Neuronal stem cell (in vitro differentiated cells): ENCODE data around the gene CPNE5.

ENCODE experiments used
- DNase-seq: peaks from one replicate; pipeline ENCODE4 v3.0.0-alpha.2; 2013; ENCODE audit warnings: low spot score
- H2AFZ ChIP-seq: one replicate; pipeline ENCODE4 v1.6.1; 2013; ENCODE audit warnings: mild to moderate bottlenecking, low read length, inconsistent platforms
- H2AK5ac ChIP-seq: 2 replicates; pipeline ENCODE4 v1.6.1; 2013; ENCODE audit warnings: low read depth, mild to moderate bottlenecking, inconsistent platforms, low read length, moderate library complexity, mixed read lengths
- H2BK120ac ChIP-seq: 2 replicates; pipeline ENCODE4 v1.6.1; 2013; ENCODE audit warnings: low read depth, mild to moderate bottlenecking, inconsistent platforms, low read length, moderate library complexity, mixed read lengths
- H2BK12ac ChIP-seq: one replicate; pipeline ENCODE4 v1.6.1; 2013; ENCODE audit warnings: low read length, inconsistent platforms
- H2BK15ac ChIP-seq: 2 replicates; pipeline ENCODE4 v1.6.1; 2013; ENCODE audit warnings: mild to moderate bottlenecking, low read length, inconsistent platforms, mixed read lengths
- H2BK5ac ChIP-seq: one replicate; pipeline ENCODE4 v1.6.1; 2013; ENCODE audit warnings: inconsistent platforms, mild to moderate bottlenecking, low read length, moderate library complexity
- H3K14ac ChIP-seq: one replicate; pipeline ENCODE4 v1.6.1; 2013; ENCODE audit warnings: low read length, inconsistent platforms
- H3K18ac ChIP-seq: 2 replicates; pipeline ENCODE4 v1.6.1; 2013; ENCODE audit warnings: low read length, inconsistent platforms
- H3K23ac ChIP-seq: 2 replicates; pipeline ENCODE4 v1.6.1; 2013; ENCODE audit warnings: low read depth, mild to moderate bottlenecking, mixed read lengths, low read length, inconsistent platforms; ENCODE audit not compliant: poor library complexity
- H3K27ac ChIP-seq: replicated peaks from 3 replicates; pipeline ENCODE4 v1.5.1; 2013; ENCODE audit warnings: low read length, inconsistent platforms
- H3K27me3 ChIP-seq, 3 experiments: 2 replicates each; pipeline ENCODE4 v1.6.1; 2013; ENCODE audit warnings: low read length in 3 of 3, mild to moderate bottlenecking in 2 of 3, inconsistent platforms in 1 of 3, low read depth in 1 of 3, mixed read lengths in 1 of 3, moderate library complexity in 1 of 3; ENCODE audit not compliant: control insufficient read depth in 3 of 3, insufficient read depth in 3 of 3
- H3K36me3 ChIP-seq, 2 donors: replicated peaks in 1 of 2; 2 replicates each; pipeline ENCODE4 v1.6.1; 2013; ENCODE audit warnings: low read length in 2 of 2; ENCODE audit not compliant: control insufficient read depth in 2 of 2, insufficient read depth in 2 of 2
- H3K4ac ChIP-seq: 2 replicates; pipeline ENCODE4 v1.6.1; 2013; ENCODE audit warnings: inconsistent platforms, mild to moderate bottlenecking, low read length, moderate library complexity
- H3K4me1 ChIP-seq, 2 donors: 1 replicate in 1 of 2; 2 replicates in 1 of 2; pipeline ENCODE4 v1.6.1; 2013; ENCODE audit warnings: low read length in 2 of 2, low read depth in 1 of 2; ENCODE audit not compliant: control insufficient read depth in 2 of 2, insufficient read depth in 1 of 2
- H3K4me2 ChIP-seq: one replicate; pipeline ENCODE4 v1.6.1; 2013; ENCODE audit warnings: mild to moderate bottlenecking, low read length, inconsistent platforms; ENCODE audit not compliant: insufficient read depth, poor library complexity, severe bottlenecking
- H3K4me3 ChIP-seq, 2 donors: 2 replicates each; pipeline ENCODE4 v1.5.1; 2013; ENCODE audit warnings: low read length in 2 of 2, mild to moderate bottlenecking in 2 of 2, inconsistent platforms in 1 of 2, moderate library complexity in 1 of 2
- H3K79me1 ChIP-seq: one replicate; pipeline ENCODE4 v1.6.1; 2013; ENCODE audit warnings: low read depth, mild to moderate bottlenecking, inconsistent platforms, low read length, moderate library complexity
- H3K9ac ChIP-seq: one replicate; pipeline ENCODE4 v1.6.1; 2013; ENCODE audit warnings: mild to moderate bottlenecking, low read depth, low read length, inconsistent platforms; ENCODE audit not compliant: poor library complexity
- H3K9me3 ChIP-seq, 2 donors: replicated peaks in 1 of 2; 2 replicates each; pipeline versions ENCODE3 to v1.6.1; 2013; ENCODE audit warnings: low read length in 2 of 2, mild to moderate bottlenecking in 2 of 2, inconsistent platforms in 1 of 2, low read depth in 1 of 2, mixed read lengths in 1 of 2, moderate library complexity in 1 of 2; ENCODE audit not compliant: control insufficient read depth in 2 of 2, insufficient read depth in 1 of 2
- H4K8ac ChIP-seq: one replicate; pipeline ENCODE4 v1.6.1; 2013; ENCODE audit warnings: low read depth, mild to moderate bottlenecking, inconsistent platforms, low read length, moderate library complexity
- H4K91ac ChIP-seq: one replicate; pipeline ENCODE4 v1.6.1; 2013; ENCODE audit warnings: low read length, low read depth, mild to moderate bottlenecking, inconsistent platforms; ENCODE audit not compliant: poor library complexity
- WGBS, 2 donors: extraction: QIAGEN DNeasy Blood & Tissue Kit; methylation state at CpG; one replicate each; pipeline ENCODE4 v1.1.7; 2013; ENCODE audit warnings: missing lambda C conversion rate in 2 of 2, mixed read lengths in 1 of 2; ENCODE audit not compliant: insufficient read length in 2 of 2, insufficient replicate concordance in 1 of 2; ENCODE audit errors: extremely low coverage in 2 of 2; 5-methylcytosine and 5-hydroxymethylcytosine counted together

The CPNE5 gene

DNA sequence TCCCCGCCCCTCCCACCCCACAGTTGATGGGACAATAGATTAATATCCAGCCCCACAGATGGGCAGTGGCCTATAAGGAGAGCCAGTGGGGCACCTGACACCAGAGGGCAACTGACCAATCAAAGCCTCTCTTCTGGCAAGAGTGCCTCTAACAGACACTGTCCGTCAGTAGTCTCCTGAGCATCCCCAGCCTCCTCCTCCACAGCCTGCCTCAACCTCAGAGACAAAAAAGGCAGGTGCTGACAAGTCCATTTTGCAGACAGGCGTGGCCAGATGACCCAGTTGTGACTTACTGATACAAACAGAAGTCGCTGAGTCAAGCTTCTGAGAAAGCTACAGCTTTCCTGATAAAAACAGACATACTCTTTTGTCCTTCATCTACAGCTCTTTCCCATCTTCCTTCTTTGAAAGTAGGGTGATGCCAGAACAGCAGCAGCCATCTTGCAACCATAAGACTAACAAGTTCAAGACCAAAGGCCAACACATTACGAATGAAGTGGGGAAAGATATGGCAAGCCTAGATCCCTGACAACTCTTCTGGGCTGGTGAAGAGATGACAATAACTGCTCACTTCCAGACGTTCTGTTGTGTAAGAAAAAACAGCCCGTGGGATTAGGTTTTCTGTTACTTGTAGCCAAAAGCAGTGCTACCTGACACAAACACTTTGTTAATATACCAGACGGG is 23.1 kb upstream of the CPNE5 start:
- H2BK12ac ChIP-seq, result no peak overlapping the region
- H3K4me1 ChIP-seq, result peaks cover 6 to 11% of the 10 kb centered on the region in 2 donors
- no peak overlapping the region for H3K4me3 ChIP-seq
- H3K9me3 ChIP-seq, result peaks cover 0 to 2% of the 10 kb centered on the region in 2 donors
- no peak overlapping the region for H3K14ac ChIP-seq
- no peak overlapping the region for H2BK120ac ChIP-seq
- no peak overlapping the region for H4K91ac ChIP-seq
- no peak for DNase-seq
- WGBS, 2 donors, result no CpG with 5 or more reads among the region's 8 CpGs
- H3K27ac ChIP-seq, result no peak overlapping the region
- H4K8ac ChIP-seq, result no peak overlapping the region
- H2BK15ac ChIP-seq, result no peak overlapping the region
- H2BK5ac ChIP-seq, result no peak overlapping the region
- H3K18ac ChIP-seq, result no peak overlapping the region
- H3K79me1 ChIP-seq, result peaks cover 3% of the 10 kb centered on the region
- no peak overlapping the region for H3K9ac ChIP-seq
- H3K4me2 ChIP-seq, result no peak overlapping the region
- H2AK5ac ChIP-seq, result no peak overlapping the region
- no peaks in the 10 kb centered on the region for H3K27me3 ChIP-seq
- H3K36me3 ChIP-seq, result peaks cover 16 to 89% of the 10 kb centered on the region in 2 donors
- no peak overlapping the region for H2AFZ ChIP-seq
- H3K23ac ChIP-seq, result no peak overlapping the region
- no peak overlapping the region for H3K4ac ChIP-seq

DNA sequence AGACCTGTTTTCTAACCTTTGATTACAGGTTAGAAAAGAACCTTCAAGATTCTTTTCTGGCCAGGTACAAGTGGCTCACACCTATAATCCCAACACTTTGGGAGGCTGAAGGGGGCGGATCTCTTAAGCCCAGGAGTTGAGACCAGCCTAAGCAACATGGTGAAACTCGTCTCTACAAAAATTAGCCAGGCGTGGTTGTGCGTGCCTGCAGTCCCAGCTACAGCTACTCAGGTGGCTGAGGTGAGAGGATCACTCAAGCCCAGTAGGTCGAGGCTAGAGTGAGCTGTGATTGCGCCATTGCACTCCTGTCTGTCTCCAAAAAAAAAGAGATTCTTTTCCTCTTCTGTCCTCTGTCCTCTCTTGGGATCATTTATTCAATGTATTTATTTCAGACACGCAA is 20.9 kb upstream of the CPNE5 start:
- Histone ChIP-seq H3K27me3 (no peaks in the 10 kb centered on the region), H3K27ac (no peak overlapping the region), H3K36me3 (peaks cover 14 to 89% of the 10 kb centered on the region in 2 donors), H3K14ac (no peak overlapping the region), H2AK5ac (no peak overlapping the region), H3K23ac (no peak overlapping the region), H2BK15ac (no peak overlapping the region), H2BK12ac (no peak overlapping the region), H3K4me1 (peaks cover 6 to 11% of the 10 kb centered on the region in 2 donors), H4K8ac (no peak overlapping the region), H3K9ac (no peak overlapping the region), H2BK5ac (no peak overlapping the region), H3K9me3 (peaks cover 0 to 2% of the 10 kb centered on the region in 2 donors), H3K18ac (no peak overlapping the region), H3K79me1 (peaks cover 3% of the 10 kb centered on the region), H2AFZ (no peak overlapping the region), H4K91ac (no peak overlapping the region), H2BK120ac (no peak overlapping the region), H3K4me2 (no peak overlapping the region), H3K4me3 (no peak overlapping the region), H3K4ac (no peak overlapping the region)
- no peak for DNase-seq
- no CpG with 5 or more reads among the region's 7 CpGs for WGBS, 2 donors

DNA sequence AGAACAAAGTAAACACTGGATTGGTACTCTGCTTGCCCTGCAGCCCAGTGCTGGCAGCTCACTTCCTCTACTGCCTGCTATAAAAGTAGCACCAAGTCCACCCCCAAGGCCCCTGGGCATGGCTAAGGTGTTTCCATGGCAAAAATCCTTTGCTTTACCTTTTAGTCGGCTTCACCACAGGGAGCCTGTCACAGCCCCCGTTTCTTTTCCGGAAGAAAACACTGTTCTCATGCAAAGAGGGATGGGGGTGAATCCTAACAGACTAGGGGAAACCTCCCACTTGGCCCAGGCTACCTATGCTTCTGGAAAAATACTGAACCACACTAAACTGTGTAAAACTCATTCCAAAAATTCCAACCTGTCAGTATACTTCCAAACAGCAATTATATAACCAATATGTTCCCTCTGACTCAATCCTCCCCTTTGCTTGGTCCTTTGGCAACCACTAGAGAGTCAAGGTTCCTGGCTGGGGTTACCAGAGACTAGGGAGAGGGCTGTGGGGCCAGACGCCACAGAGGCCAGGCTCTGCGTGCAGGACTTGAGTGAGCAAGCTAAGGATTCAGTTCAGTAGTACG is 19.2 kb upstream of the CPNE5 start:
- Histone ChIP-seq H3K4me1 (peaks cover 6 to 7% of the 10 kb centered on the region in 2 donors), H2AK5ac (no peak overlapping the region), H4K8ac (no peak overlapping the region), H2BK5ac (no peak overlapping the region), H3K79me1 (no peaks in the 10 kb centered on the region), H3K4me3 (no peak overlapping the region), H3K27me3 (no peaks in the 10 kb centered on the region), H2BK15ac (no peak overlapping the region), H3K27ac (no peak overlapping the region), H2BK12ac (no peak overlapping the region), H3K18ac (no peak overlapping the region), H3K9ac (no peak overlapping the region), H3K36me3 (peaks cover 12 to 89% of the 10 kb centered on the region in 2 donors), H3K9me3 (no peaks in the 10 kb centered on the region), H3K23ac (no peak overlapping the region), H2BK120ac (no peak overlapping the region), H2AFZ (no peak overlapping the region), H3K14ac (no peak overlapping the region), H3K4ac (no peak overlapping the region), H3K4me2 (no peak overlapping the region), H4K91ac (no peak overlapping the region)
- DNase-seq, result no peak
- no CpG with 5 or more reads among the region's 6 CpGs for WGBS, 2 donors

DNA sequence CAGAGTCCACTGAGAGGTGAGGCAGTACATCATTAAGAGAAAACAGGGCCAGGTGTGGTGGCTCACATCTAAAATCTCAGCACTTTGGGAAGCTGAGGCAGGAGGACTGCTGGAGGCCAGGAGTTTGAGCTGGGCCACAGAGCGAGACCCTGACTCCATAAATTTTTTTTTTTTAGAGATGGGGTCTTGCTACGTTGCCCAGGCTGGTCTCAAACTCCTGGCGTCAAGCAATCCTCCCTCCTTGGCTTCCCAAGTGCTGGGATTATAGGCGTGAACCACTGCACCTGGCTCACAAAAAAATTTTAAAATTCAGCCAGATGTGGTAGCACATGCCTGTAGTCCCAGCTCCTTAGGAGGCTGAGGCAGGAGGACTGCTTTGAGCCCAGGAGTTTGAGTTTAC is 18.1 kb upstream of the CPNE5 start:
- Histone ChIP-seq H3K27ac (no peak overlapping the region), H2BK120ac (no peak overlapping the region), H3K4me3 (no peak overlapping the region), H3K79me1 (no peaks in the 10 kb centered on the region), H2BK12ac (no peak overlapping the region), H3K9ac (no peak overlapping the region), H3K9me3 (no peaks in the 10 kb centered on the region), H3K4me1 (peaks cover 6 to 7% of the 10 kb centered on the region in 2 donors), H3K27me3 (no peaks in the 10 kb centered on the region), H3K4me2 (no peak overlapping the region), H2BK15ac (no peak overlapping the region), H2AK5ac (no peak overlapping the region), H4K8ac (no peak overlapping the region), H3K18ac (no peak overlapping the region), H3K23ac (no peak overlapping the region), H2BK5ac (no peak overlapping the region), H4K91ac (no peak overlapping the region), H3K14ac (no peak overlapping the region), H3K4ac (no peak overlapping the region), H2AFZ (no peak overlapping the region), H3K36me3 (peaks cover 14 to 89% of the 10 kb centered on the region in 2 donors)
- no peak for DNase-seq
- no CpG with 5 or more reads among the region's 4 CpGs for WGBS, 2 donors
